Activated naive CD8-positive, alpha-beta T cell treated with anti-CD3 and anti-CD28 coated beads, Interleukin-2, amount 10 ng/mL, durations not matched to agents 7 days and 5 days (primary cell): ENCODE measurements around the gene FLT4. TPM values are rescaled to one million over a fixed set of nuclear protein-coding genes. Genes with fewer than 3 reads are reported as not detected.
A peak's percentile ranks its signal among the peaks of the same experiment; 100 is the strongest.

Source experiments
- ATAC-seq: fragments of 150-1000 bp; cut with Tn5 transposase; one replicate; pipeline ENCODE4 v1.10.0; 2021; ENCODE audit warnings: low read depth, moderate library complexity
- POLR2A ChIA-PET: fragments of 350-600 bp; sonication (Branson Sonifier 250); formaldehyde crosslinking; loops from one replicate; lab custom pipeline; 2021; ENCODE audit warnings: antibody characterized with exemption; lab: Charles Lee
- DNase-seq: peaks from one replicate; pipeline ENCODE4 v3.0.0; 2021
- H3K27ac Mint-ChIP-seq: one replicate; pipeline ENCODE4 v1.8.0; 2022; ENCODE audit warnings: mild to moderate bottlenecking, mixed read lengths
- H3K27me3 Mint-ChIP-seq: one replicate; pipeline ENCODE4 v1.8.0; 2022; ENCODE audit warnings: mild to moderate bottlenecking, moderate library complexity, mixed read lengths
- H3K36me3 Mint-ChIP-seq: one replicate; pipeline ENCODE4 v1.8.0; 2021; ENCODE audit warnings: mild to moderate bottlenecking, mixed read lengths
- H3K4me1 Mint-ChIP-seq: one replicate; pipeline ENCODE4 v1.8.0; 2021; ENCODE audit warnings: mixed read lengths
- H3K4me3 Mint-ChIP-seq: one replicate; pipeline ENCODE4 v1.8.0; 2022; ENCODE audit warnings: mild to moderate bottlenecking, moderate library complexity, mixed read lengths
- H3K9me3 Mint-ChIP-seq: one replicate; pipeline ENCODE4 v1.8.0; 2021; ENCODE audit warnings: mixed read lengths
- total RNA-seq, 2 experiments: library from RNA; stranded (reverse); gene quantifications; one replicate each; pipeline ENCODE4 v1.2.3, GENCODE V29; 2021

The FLT4 gene
- total RNA-seq, 2 experiments from 2014 or later, result 11.6 to 13.2 TPM

- H3K4me3 Mint-ChIP-seq, result no peak overlapping the region
- H3K9me3 Mint-ChIP-seq, result no peaks in the 10 kb centered on the region
These were observed 48.8 kb downstream of the FLT4 start for GRCh38 chr5:180600554-180601041.

GRCh38 chr5:180599981-180600553 is 49.3 kb downstream of the FLT4 start:
- no peak overlapping the region for H3K27ac Mint-ChIP-seq
- no peak overlapping the region for H3K4me3 Mint-ChIP-seq
- peak; percentile 5 for DNase-seq
- H3K27me3 Mint-ChIP-seq, result no peaks in the 10 kb centered on the region
- H3K36me3 Mint-ChIP-seq, result no peaks in the 10 kb centered on the region
- H3K9me3 Mint-ChIP-seq, result no peaks in the 10 kb centered on the region
- H3K4me1 Mint-ChIP-seq, result no peaks in the 10 kb centered on the region
- ATAC-seq, result no peak
- POLR2A ChIA-PET, result no interaction called here

More at GRCh38 chr5:180600554-180601041, 48.8 kb downstream of the FLT4 start:
- Mint-ChIP-seq H3K27ac (no peak overlapping the region), H3K4me1 (no peaks in the 10 kb centered on the region), H3K27me3 (no peaks in the 10 kb centered on the region), H3K36me3 (no peaks in the 10 kb centered on the region)
- POLR2A ChIA-PET, result no interaction called here
- ATAC-seq, result no peak
- peak; percentile 17 for DNase-seq

- no peak for ATAC-seq
- no peaks in the 10 kb centered on the region for H3K36me3 Mint-ChIP-seq
- no peaks in the 10 kb centered on the region for H3K9me3 Mint-ChIP-seq
- POLR2A ChIA-PET, result no interaction called here
- H3K4me3 Mint-ChIP-seq, result no peak overlapping the region
- no peak overlapping the region for H3K27ac Mint-ChIP-seq
- H3K27me3 Mint-ChIP-seq, result no peaks in the 10 kb centered on the region
- H3K4me1 Mint-ChIP-seq, result no peaks in the 10 kb centered on the region
- peak; percentile 19 for DNase-seq
These were observed 49.8 kb downstream of the FLT4 start for GRCh38 chr5:180599590-180599914.

GRCh38 chr5:180598797-180599589 is 50.4 kb downstream of the FLT4 start:
- Mint-ChIP-seq H3K27ac (no peak overlapping the region), H3K36me3 (no peaks in the 10 kb centered on the region), H3K4me1 (no peaks in the 10 kb centered on the region), H3K4me3 (no peak overlapping the region), H3K27me3 (no peaks in the 10 kb centered on the region), H3K9me3 (no peaks in the 10 kb centered on the region)
- ATAC-seq (no peak), DNase-seq (peak; percentile 11)
- POLR2A ChIA-PET, result no interaction called here

GRCh38 chr5:180598316-180598701 is 51.1 kb downstream of the FLT4 start:
- Mint-ChIP-seq H3K27me3 (peaks cover 5% of the 10 kb centered on the region), H3K36me3 (no peaks in the 10 kb centered on the region), H3K27ac (no peak overlapping the region), H3K9me3 (no peaks in the 10 kb centered on the region), H3K4me3 (no peak overlapping the region), H3K4me1 (no peaks in the 10 kb centered on the region)
- POLR2A ChIA-PET, result no interaction called here
- DNase-seq, result peak; percentile 23
- no peak for ATAC-seq

- H3K27ac Mint-ChIP-seq, result no peak overlapping the region
- DNase-seq, result peak; percentile 17
These were observed 52.6 kb downstream of the FLT4 start for GRCh38 chr5:180596668-180597231.

GRCh38 chr5:180596115-180596667 is 53.2 kb downstream of the FLT4 start:
- Mint-ChIP-seq H3K36me3 (no peaks in the 10 kb centered on the region), H3K27me3 (peaks cover 16% of the 10 kb centered on the region), H3K4me1 (peaks cover 4% of the 10 kb centered on the region), H3K9me3 (no peaks in the 10 kb centered on the region), H3K4me3 (no peak overlapping the region), H3K27ac (no peak overlapping the region)
- POLR2A ChIA-PET, result no interaction called here
- DNase-seq (no peak), ATAC-seq (no peak)

More at GRCh38 chr5:180596668-180597231, 52.6 kb downstream of the FLT4 start:
- Mint-ChIP-seq H3K9me3 (no peaks in the 10 kb centered on the region), H3K36me3 (no peaks in the 10 kb centered on the region), H3K27me3 (peaks cover 16% of the 10 kb centered on the region), H3K4me1 (peaks cover 4% of the 10 kb centered on the region), H3K4me3 (no peak overlapping the region)
- POLR2A ChIA-PET, result no interaction called here
- ATAC-seq, result no peak

- Mint-ChIP-seq H3K27ac (no peak overlapping the region), H3K9me3 (no peaks in the 10 kb centered on the region), H3K4me3 (no peak overlapping the region), H3K27me3 (peaks cover 16% of the 10 kb centered on the region), H3K4me1 (peaks cover 4% of the 10 kb centered on the region), H3K36me3 (no peaks in the 10 kb centered on the region)
- POLR2A ChIA-PET, result no interaction called here
- no peak for ATAC-seq
- no peak for DNase-seq
These were observed 53.9 kb downstream of the FLT4 start for GRCh38 chr5:180595381-180596114.

GRCh38 chr5:180595046-180595379 is 54.4 kb downstream of the FLT4 start:
- no peaks in the 10 kb centered on the region for H3K9me3 Mint-ChIP-seq
- no peak overlapping the region for H3K27ac Mint-ChIP-seq
- H3K4me3 Mint-ChIP-seq, result no peak overlapping the region
- H3K27me3 Mint-ChIP-seq, result peaks cover 17% of the 10 kb centered on the region
- peaks cover 4% of the 10 kb centered on the region for H3K4me1 Mint-ChIP-seq
- DNase-seq, result no peak
- POLR2A ChIA-PET, result no interaction called here
- H3K36me3 Mint-ChIP-seq, result no peaks in the 10 kb centered on the region
- ATAC-seq, result no peak

- peaks cover 22% of the 10 kb centered on the region for H3K27me3 Mint-ChIP-seq
- no peaks in the 10 kb centered on the region for H3K36me3 Mint-ChIP-seq
- H3K27ac Mint-ChIP-seq, result no peak overlapping the region
- no peaks in the 10 kb centered on the region for H3K9me3 Mint-ChIP-seq
- ATAC-seq (no peak), DNase-seq (no peak)
- H3K4me3 Mint-ChIP-seq, result no peak overlapping the region
- H3K4me1 Mint-ChIP-seq, result peaks cover 8% of the 10 kb centered on the region
- POLR2A ChIA-PET, result no interaction called here
These were observed 54.9 kb downstream of the FLT4 start for GRCh38 chr5:180594311-180595045.

- H3K27ac Mint-ChIP-seq, result no peak overlapping the region
- H3K9me3 Mint-ChIP-seq, result no peaks in the 10 kb centered on the region
- ATAC-seq (no peak), DNase-seq (no peak)
- H3K36me3 Mint-ChIP-seq, result no peaks in the 10 kb centered on the region
- H3K27me3 Mint-ChIP-seq, result peaks cover 30% of the 10 kb centered on the region
- H3K4me1 Mint-ChIP-seq, result peaks cover 8% of the 10 kb centered on the region
- POLR2A ChIA-PET, result no interaction called here
- H3K4me3 Mint-ChIP-seq, result no peak overlapping the region
These were observed 55.8 kb downstream of the FLT4 start for GRCh38 chr5:180593446-180594206.

GRCh38 chr5:180592176-180592575 is 57.2 kb downstream of the FLT4 start:
- peak overlapping the region; percentile 57 for H3K4me3 Mint-ChIP-seq

More at GRCh38 chr5:180592176-180592575, 57.2 kb downstream of the FLT4 start:
- DNase-seq, result no peak
- peak overlapping the region; percentile 45 for H3K27ac Mint-ChIP-seq
- ATAC-seq, result no peak
- H3K36me3 Mint-ChIP-seq, result no peaks in the 10 kb centered on the region
- peaks cover 36% of the 10 kb centered on the region for H3K27me3 Mint-ChIP-seq
- POLR2A ChIA-PET, result no interaction called here
- no peaks in the 10 kb centered on the region for H3K9me3 Mint-ChIP-seq
- H3K4me1 Mint-ChIP-seq, result peaks cover 8% of the 10 kb centered on the region
